ENCODE measurements around the gene CTSD.

DNA sequence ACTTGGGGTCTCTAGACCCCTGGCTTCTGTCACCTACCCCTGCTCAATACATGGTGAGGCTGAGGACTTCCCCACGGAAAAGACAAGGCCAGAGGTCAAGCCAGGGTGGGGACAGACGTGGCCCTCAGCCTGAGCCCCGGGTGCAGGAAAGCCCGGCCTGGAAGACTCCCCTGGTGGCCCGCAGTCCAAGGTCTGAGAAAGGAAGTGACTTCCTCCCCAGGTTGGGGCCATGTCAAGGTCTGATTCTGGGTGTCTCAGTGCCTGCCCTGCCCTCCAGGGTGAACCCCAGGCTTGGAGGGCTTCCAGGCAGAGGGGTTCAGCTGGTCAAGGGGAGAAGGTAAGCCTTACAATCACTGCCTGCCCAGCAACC, 3.9 kb downstream of the CTSD start:
- TF ChIP-seq, protein P1, sequence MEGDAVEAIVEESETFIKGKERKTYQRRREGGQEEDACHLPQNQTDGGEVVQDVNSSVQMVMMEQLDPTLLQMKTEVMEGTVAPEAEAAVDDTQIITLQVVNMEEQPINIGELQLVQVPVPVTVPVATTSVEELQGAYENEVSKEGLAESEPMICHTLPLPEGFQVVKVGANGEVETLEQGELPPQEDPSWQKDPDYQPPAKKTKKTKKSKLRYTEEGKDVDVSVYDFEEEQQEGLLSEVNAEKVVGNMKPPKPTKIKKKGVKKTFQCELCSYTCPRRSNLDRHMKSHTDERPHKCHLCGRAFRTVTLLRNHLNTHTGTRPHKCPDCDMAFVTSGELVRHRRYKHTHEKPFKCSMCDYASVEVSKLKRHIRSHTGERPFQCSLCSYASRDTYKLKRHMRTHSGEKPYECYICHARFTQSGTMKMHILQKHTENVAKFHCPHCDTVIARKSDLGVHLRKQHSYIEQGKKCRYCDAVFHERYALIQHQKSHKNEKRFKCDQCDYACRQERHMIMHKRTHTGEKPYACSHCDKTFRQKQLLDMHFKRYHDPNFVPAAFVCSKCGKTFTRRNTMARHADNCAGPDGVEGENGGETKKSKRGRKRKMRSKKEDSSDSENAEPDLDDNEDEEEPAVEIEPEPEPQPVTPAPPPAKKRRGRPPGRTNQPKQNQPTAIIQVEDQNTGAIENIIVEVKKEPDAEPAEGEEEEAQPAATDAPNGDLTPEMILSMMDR (conservative IDR thresholded peaks at IDR 0.05; ENCODE audit: low read length) = no peak
- TF ChIP-seq EZH2phosphoT487 (IDR thresholded peaks at IDR 0.05; ENCODE audit: borderline replicate concordance, low read depth, low read length) = no peak

All from OCI-LY7 (cell line).